GM21529 (cell line): Measurements from ENCODE around the gene ADO.
"Not testable (repeated sequence)": the region's sequence is repeated elsewhere in the genome, so short reads cannot be mapped to it uniquely, and the experiment has no call there.

ENCODE experiments used
- ATAC-seq: cut with Tn5 transposase; IDR thresholded peaks from one replicate; pipeline ENCODE4 v1.9.1; 2021; ENCODE audit not compliant: unreplicated experiment

Gene ADO

DNA sequence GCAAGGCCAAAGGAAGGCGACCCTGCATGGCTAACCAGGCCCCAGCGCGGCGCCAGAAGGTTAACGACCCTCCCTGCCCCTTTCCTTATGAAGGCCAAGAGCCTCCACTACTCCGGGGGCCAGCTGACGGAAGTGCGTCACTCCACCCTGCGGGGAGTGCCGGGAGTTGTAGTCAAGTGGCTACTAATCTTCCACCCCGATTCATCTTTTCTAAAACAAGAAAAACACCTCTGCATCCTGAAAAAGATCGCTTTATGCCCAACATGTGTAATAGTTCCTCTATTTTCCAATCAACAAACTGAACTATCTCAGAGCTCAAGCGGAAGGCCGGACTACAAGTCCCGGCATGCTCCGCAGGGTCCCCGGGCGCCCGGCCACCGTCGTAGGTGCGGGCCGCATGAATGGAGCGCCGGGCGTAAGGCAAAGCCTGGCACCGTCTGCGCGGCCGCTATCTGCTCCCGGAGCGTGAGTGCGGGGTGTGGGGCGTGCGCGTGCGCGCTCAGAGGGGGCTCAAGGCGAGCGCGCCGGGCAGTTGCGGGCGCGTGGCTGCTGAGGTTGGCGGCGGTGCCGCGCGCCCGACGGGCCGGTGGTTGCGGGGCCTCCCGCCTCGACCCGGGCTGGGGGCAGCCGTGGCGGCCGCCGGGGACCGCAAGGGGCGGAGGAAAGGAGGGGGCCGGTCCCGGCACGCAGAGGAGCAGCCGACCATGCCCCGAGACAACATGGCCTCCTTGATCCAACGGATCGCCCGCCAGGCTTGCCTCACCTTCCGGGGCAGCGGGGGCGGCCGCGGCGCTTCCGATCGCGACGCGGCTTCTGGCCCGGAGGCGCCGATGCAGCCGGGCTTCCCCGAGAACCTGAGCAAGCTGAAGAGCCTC, at the start of gene ADO:
TSS of gene ADO (plus strand) at position 365 of the 875 bp plus-strand sequence. CDS start at position 705, 340 bp downstream.
- peak; percentile 88 for ATAC-seq

DNA sequence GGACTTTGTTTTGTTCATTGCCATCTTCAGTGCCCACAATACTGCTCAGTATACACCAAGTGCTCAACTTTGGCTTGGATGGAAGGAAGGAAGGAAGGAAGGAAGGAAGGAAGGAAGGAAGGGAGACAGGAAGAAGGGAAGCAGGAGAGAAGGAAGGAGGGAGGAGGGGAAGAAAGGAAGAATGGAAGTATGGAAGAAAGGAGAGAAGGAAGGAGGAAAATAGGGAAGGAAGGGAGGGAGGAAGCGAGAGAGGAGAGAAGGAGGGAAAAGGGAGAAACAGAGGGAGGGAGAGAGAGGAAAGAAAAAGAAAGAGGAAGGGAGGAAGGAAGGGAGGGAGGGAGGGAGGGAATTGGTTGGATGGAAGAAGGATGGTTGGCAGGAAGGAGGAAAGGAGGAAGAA, 49.6 kb upstream of the ADO start:
- no peak for ATAC-seq

DNA sequence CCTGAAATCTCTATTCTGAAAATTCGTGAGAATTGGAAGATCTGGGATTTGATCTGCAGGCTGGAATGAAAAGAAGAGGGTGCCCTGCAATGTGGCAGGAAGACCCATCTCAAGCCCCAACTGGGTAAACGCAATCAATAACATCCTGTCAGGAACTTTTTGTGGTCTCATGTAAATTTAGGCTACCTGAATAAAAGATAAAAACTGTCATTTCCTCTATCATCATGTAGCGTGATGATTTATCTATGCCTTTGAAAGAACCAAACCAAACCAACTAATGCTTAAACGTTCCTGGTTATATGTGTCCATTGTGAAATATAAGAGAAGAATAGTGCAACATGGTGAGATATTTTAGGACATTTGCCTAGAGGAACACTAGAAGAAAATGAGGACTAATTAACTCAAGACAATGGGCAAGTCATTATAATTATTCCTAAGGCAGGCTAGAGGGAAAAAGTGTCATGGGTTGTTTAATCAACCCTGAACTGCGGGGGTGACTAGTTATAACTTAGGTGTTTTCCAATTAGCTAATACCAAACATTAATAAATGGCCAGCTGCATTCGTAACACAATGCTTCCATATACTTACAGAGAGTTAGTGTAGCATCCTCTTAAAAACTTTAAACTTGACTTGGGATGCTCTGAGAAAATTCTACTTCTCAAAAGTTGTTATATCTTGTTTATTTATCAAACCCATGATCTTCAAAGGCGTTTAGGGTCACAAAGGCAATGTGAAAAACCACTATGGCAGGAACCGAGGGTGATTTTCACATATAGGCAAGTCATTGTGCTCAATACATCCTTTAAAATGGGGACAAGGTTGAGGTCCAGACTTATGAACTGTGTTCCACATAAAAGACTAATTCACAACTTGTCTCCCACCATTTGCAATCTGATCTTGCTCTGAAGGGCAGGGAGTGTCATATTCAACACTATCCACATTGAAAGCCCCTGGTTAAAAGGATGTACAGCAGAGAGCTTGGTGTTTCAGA, 48.6 kb upstream of the ADO start:
- no peak for ATAC-seq

- ATAC-seq, result no peak
These were observed 44.8 kb upstream of the ADO start for GRCh38 chr10:62759599-62760175.

DNA sequence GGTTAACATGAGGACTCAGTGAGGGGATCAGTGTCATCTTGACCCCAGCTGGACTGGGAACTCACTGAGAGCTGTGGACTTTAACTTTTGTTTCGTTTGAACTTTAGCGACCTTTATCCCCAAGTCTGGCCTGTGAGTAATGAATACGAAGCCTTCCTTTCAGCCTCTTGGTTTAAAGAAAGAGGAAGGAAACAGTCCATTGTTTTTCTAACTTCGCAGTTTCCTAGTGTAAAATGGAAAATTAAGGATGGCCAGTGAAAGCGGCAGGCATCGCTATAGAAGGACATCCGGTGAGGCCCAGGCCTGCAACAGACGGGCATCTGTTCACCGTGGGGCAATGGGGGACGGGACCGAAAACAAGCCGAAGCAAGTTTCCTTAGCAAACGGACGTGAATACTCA, 44.1 kb upstream of the ADO start:
- no peak for ATAC-seq

DNA sequence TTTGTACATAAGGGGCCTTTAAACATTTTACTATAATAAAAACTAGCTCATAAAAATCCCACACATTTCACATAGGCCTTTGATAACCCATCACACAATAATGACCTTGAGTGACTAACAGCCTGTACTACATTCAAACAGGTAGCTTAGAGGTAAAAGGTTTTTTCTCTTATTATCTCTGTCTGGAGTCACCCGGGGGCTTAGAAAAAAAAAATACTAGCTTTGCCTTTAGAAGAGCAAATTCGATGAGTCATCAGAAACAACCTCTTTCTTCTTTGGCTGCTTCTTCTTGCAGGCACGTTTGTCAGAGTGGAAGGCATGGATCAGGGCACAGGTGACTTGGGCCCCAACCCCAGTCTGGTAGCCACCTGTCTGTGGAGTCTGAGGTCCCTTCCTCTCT, 43.4 kb upstream of the ADO start:
- ATAC-seq, result no peak

GRCh38 chr10:62763155-62763554, 41.4 kb upstream of the ADO start:
- ATAC-seq, result no peak

GRCh38 chr10:62764011-62764410, 40.5 kb upstream of the ADO start:
- ATAC-seq, result no peak

DNA sequence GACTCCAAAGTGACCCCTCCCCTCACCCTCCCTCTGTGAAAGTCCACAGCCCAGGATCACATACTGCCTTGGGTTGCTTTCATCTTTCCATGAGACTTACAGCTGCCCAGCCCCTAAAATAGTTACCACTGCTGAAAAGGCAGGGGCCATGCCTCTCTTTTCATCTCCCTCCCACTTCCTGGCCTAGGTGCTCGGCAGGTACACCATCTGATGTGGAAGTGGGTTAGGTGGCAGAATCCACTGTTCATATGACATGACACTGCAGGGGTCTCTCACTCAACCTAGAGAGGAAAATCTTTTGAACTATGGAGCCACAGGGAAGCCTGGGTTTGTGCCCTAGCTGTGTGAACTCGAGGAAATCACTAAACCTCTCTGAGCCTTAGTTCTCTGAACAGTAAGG, 38.8 kb upstream of the ADO start:
- ATAC-seq, result no peak

GRCh38 chr10:62766386-62766785, 38.1 kb upstream of the ADO start:
- no peak for ATAC-seq

GRCh38 chr10:62769574-62770242, 34.8 kb upstream of the ADO start:
- ATAC-seq, result peak; percentile 77

GRCh38 chr10:62772186-62772974, 32.1 kb upstream of the ADO start:
- no peak for ATAC-seq

DNA sequence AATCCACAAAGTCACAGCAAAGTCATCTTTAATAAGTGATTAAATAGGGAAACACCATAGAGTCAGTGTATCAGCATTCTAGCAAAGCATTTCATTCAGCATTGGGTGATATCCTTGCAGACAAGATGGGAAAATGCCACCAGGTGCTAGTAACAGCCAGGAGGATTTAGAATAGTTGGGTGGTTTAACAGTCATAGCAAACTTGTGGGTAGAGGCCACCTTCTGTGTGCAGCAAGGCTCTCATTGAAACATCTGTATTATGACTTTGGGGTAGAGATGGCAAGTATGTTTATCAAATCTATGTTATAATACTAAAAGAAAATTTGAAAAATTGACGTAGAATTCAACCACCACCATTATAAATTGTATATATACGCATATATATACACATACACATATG, 26.4 kb upstream of the ADO start:
- ATAC-seq, result peak; percentile 49

GRCh38 chr10:62779487-62780248, 24.9 kb upstream of the ADO start:
- peak; percentile 95 for ATAC-seq

DNA sequence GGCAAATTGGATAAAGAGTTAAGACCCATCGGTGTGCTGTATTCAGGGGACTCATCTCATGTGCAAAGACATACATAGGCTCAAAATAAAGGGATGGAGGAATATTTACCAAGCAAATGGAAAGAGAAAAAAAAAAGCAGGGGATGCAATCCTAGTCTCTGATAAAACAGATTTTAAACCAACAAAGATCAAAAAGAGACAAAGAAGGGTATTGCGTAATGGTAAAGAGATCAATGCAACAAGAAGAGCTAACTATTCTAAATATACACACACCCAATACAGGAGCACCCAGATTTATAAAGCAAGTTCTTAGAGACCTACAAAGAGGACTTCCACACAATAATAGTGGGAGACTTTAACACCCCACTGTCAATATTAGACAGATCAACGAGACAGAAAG, 20.0 kb upstream of the ADO start:
- not testable (repeated sequence) for ATAC-seq

DNA sequence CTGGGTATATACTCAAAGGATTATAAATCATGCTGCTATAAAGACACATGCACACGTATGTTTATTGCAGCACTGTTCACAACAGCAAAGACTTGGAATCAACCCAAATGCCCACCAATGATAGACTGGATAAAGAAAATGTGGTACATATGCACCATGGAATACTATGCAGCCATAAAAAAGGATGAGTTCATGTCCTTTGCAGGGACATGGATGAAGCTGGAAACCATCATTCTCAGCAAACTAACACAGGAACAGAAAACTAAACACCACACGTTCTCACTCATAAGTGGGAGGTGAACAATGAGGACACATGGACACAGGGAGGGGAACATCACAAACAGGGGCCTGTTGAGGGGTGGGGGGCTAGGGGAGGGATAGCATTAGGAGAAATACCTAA, 16.2 kb upstream of the ADO start:
- ATAC-seq, result not testable (repeated sequence)

DNA sequence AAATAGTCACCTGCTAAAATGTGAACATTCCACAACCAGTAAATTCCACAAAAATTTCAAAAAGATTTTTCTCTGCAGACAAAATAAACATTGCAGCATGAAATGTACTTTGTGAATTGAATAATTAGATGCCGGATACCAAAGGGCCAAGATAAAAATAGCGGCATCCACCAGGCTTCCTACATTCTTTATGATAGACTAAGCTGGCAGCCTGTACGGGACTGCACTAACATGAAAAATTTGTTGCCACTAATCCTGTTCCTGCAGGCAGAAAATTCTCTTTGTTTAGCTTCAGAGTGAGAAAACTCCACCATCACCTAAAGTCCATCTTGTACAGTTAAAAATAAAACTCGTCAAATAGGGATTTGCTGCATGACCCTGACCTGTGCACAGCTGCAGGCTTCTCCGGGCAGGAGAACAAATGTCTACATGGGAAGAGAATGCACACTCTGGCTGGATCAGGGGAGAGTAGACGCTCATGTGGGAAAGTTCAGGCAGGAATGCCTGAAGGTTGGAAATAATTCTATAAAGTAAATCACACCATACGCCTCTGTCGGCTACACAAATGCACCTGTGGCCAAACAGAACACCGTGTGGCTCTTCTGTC, 15.6 kb upstream of the ADO start:
- no peak for ATAC-seq

DNA sequence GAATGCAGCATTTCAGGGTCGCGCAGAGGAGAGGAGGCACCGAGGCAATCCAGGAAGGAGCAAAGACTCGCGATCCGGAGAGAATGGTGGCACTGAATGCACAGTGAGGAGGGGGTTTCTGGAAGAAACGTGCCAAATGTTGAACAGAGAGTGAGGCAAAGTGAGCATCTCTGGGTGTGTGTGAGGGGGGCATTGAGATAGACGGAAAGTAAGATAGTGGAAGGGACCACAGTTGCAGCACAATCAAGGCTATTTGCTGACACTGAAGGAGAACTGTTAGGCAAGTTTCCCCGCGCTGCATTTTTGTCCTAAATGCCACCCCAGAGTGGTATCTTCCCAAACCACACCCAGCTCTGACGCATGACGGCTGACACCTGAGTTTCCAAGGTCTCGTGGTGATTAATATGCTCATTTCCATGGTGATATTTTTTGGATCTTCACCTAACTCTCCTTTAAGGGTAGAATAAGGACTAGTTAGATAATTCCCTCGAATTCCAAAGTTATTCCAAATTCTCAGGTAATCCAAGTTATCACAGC, 14.4 kb upstream of the ADO start:
- no peak for ATAC-seq

DNA sequence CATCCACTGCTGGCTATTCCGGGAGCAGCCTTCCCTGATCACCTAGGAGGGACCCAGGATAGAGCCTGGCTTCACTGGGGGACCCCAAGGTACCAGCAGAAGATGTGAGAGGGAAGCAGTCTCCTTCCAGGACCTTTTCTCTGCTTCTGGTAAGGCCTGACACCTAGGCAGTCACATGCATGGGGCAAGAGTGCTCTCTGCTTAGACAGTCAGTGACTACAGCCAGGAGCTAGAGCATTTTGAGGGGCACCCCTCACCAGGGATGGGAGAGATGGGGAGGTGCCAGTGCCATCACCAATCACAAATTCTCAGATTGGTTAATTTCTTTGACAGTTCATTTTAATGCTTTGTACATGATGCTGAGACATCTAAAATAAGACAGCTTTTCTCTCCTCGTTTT, 13.9 kb upstream of the ADO start:
- no peak for ATAC-seq
